Measurements from ENCODE around the gene DEPDC4.

DNA sequence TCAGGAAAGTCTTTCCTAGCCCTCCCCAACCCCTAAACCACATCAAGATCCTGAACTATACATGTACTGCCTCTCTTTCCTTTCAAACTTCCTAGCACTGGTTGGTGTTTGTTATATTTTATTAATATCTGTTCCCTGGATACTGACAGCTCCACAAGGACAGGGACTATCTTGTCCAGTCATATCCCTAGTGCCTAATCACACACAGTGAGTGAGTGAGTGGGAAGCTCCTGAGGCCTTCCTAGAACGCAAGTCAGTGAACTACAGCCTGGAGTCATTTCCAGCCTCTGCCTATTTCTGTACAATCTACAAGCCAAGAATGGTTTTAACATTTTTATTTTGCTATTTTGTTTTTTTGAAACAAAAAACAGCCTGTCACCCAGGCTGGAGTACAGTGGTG lies 73.8 kb downstream of the DEPDC4 start:
- TF ChIP-seq, protein P1, sequence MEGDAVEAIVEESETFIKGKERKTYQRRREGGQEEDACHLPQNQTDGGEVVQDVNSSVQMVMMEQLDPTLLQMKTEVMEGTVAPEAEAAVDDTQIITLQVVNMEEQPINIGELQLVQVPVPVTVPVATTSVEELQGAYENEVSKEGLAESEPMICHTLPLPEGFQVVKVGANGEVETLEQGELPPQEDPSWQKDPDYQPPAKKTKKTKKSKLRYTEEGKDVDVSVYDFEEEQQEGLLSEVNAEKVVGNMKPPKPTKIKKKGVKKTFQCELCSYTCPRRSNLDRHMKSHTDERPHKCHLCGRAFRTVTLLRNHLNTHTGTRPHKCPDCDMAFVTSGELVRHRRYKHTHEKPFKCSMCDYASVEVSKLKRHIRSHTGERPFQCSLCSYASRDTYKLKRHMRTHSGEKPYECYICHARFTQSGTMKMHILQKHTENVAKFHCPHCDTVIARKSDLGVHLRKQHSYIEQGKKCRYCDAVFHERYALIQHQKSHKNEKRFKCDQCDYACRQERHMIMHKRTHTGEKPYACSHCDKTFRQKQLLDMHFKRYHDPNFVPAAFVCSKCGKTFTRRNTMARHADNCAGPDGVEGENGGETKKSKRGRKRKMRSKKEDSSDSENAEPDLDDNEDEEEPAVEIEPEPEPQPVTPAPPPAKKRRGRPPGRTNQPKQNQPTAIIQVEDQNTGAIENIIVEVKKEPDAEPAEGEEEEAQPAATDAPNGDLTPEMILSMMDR (IDR thresholded peaks at IDR 0.05): no peak
- no peak for TF ChIP-seq POLR2A (IDR thresholded peaks at IDR 0.05)
